IMR-90 (cell line): ENCODE data around the gene PREP.

ENCODE experiments used
- CTCF ChIP-seq: conservative IDR thresholded peaks from 2 replicates; pipeline ENCODE4 v1.5.1; 2012; ENCODE audit warnings: mild to moderate bottlenecking, low read depth, low read length, improper control_type of control experiment
- MXI1 ChIP-seq: IDR thresholded peaks from 2 replicates; pipeline ENCODE4 v1.6.1; 2012; ENCODE audit warnings: low read depth, mild to moderate bottlenecking, low read length, moderate library complexity, borderline replicate concordance
- POLR2A ChIP-seq: IDR thresholded peaks from 2 replicates; pipeline ENCODE4 v1.6.1; 2012; ENCODE audit warnings: mild to moderate bottlenecking, low read depth, low read length

DNA sequence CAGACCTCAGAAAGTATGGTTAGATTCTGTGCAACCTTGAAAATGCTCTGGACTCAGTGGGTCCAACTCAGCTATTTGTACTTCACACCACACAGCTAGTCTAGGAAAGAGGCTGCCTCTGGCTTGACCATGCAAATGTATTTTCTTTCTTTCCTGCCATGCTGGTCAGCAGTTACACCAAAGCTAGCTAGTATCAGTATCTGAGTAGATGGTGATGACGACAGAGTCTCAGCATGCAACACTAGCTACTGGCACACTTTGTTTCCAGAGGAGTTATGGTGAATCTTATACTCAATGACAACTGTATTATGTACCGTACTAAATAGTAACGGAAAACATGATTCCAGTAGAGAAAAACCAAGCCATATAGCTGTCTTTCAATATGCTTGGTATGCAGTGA, 126.5 kb downstream of the PREP start:
- TF ChIP-seq CTCF (no peak), POLR2A (no peak), MXI1 (no peak)
